Measurements from ENCODE around the gene COX5B.

Gene COX5B

DNA sequence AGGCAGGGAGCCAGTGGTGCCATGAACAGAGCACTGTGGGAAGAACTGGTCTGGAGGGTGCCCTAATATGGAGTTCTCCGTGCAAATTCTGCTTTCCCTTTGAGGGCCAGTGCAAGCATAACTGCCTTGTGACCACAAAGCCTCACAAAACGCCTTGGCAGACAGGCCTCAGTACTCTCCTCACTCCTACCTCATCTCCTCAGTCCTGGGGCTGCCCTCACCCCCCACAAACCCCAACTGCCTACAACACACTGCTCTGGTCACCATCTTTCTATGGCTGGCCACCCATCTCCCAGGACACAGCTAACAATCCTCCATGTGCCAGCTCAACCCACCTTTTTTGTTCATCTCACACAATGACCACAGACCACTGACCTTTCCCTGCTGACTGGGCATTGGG lies 8.9 kb downstream of the COX5B start:
- no peak overlapping the region for H3K4me3 ChIP-seq
- DNase-seq (ENCODE audit: low spot score), result peak; percentile 66
- H3K27ac ChIP-seq, result no peak overlapping the region
- TF ChIP-seq, protein P1, sequence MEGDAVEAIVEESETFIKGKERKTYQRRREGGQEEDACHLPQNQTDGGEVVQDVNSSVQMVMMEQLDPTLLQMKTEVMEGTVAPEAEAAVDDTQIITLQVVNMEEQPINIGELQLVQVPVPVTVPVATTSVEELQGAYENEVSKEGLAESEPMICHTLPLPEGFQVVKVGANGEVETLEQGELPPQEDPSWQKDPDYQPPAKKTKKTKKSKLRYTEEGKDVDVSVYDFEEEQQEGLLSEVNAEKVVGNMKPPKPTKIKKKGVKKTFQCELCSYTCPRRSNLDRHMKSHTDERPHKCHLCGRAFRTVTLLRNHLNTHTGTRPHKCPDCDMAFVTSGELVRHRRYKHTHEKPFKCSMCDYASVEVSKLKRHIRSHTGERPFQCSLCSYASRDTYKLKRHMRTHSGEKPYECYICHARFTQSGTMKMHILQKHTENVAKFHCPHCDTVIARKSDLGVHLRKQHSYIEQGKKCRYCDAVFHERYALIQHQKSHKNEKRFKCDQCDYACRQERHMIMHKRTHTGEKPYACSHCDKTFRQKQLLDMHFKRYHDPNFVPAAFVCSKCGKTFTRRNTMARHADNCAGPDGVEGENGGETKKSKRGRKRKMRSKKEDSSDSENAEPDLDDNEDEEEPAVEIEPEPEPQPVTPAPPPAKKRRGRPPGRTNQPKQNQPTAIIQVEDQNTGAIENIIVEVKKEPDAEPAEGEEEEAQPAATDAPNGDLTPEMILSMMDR (IDR thresholded peaks at IDR 0.05), result no peak

GRCh38 chr2:97656129-97656755 lies 10.4 kb downstream of the COX5B start:
- Histone ChIP-seq H3K27ac (no peak overlapping the region), H3K4me3 (no peak overlapping the region)
- TF ChIP-seq, protein P1 (IDR thresholded peaks at IDR 0.05), result no peak
- peak; percentile 53 for DNase-seq (ENCODE audit: low spot score)

- Histone ChIP-seq H3K27ac (no peak overlapping the region), H3K4me3 (no peak overlapping the region)
- no peak for DNase-seq (ENCODE audit: low spot score)
- TF ChIP-seq, protein P1 (IDR thresholded peaks at IDR 0.05), result no peak
Observed at GRCh38 chr2:97656905-97657587, 11.2 kb downstream of the COX5B start.

GRCh38 chr2:97657986-97658690 lies 12.3 kb downstream of the COX5B start:
- no peak for DNase-seq (ENCODE audit: low spot score)
- H3K27ac ChIP-seq, result no peak overlapping the region
- TF ChIP-seq, protein P1 (IDR thresholded peaks at IDR 0.05), result no peak

GRCh38 chr2:97658691-97659157 lies 12.9 kb downstream of the COX5B start:
- DNase-seq (ENCODE audit: low spot score), result no peak
- Histone ChIP-seq H3K27ac (no peak overlapping the region), H3K4me3 (no peak overlapping the region)
- TF ChIP-seq, protein P1 (IDR thresholded peaks at IDR 0.05), result no peak

More at GRCh38 chr2:97657986-97658690, 12.3 kb downstream of the COX5B start:
- H3K4me3 ChIP-seq, result no peak overlapping the region

GRCh38 chr2:97659256-97660043 lies 13.6 kb downstream of the COX5B start:
- no peak overlapping the region for H3K27ac ChIP-seq
- TF ChIP-seq, protein P1 (IDR thresholded peaks at IDR 0.05), result no peak
- peak; percentile 60 for DNase-seq (ENCODE audit: low spot score)
- no peak overlapping the region for H3K4me3 ChIP-seq

Data from coronary artery (tissue), 2 donors.